Right kidney (tissue), 1 donor: ENCODE measurements around the gene C1QTNF6.
"Not testable (repeated sequence)": the region's sequence is repeated elsewhere in the genome, so short reads cannot be mapped to it uniquely, and the experiment has no call there.

ENCODE experiments used
- DNase-seq: peaks from one replicate; pipeline ENCODE4 v3.0.0-alpha.2; 2016

The C1QTNF6 gene

DNA sequence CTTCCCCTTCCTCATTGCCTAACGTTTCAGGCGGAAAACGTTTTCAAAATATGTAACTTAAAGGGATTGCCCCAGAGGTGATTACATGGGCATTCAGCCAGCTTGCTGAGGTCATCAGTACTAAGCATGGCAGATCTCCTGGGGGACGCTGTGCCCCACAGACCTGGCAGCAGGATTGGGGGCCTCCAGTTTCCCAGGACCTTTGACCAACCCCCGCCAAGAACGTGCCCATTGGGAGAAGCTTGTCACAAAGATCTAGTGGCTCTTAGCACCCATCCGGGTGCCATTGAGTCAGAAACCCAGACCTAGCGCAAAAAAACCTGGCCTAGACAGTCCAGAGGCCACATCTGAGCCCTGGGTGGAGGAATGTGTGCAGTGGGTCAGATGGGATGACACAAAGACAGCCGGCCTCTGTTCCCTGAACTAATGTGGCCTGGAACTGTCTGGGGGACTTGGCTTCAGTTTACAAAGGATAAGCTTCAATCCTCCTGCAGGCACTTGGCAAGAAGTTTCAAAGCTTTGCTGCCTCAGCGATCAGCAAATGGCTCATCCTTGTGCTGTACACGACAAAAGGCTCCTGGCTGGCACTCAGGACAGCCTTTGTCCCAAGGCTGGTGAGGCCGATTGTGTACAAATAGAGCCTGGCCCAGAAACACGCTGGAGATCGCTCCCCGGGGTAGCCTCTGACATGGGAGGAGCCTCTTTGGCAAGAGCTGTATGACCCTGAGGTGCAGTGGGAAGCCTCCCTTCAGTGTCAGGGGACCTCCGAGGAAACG, 9.5 kb downstream of the C1QTNF6 start:
- peak; percentile 36 for DNase-seq

GRCh38 chr22:37177755-37178154, 10.3 kb downstream of the C1QTNF6 start:
- DNase-seq = no peak

- DNase-seq = no peak
Measured at GRCh38 chr22:37177221-37177620, 10.8 kb downstream of the C1QTNF6 start.

GRCh38 chr22:37176464-37177061, 11.5 kb downstream of the C1QTNF6 start:
- peak; percentile 76 for DNase-seq

DNA sequence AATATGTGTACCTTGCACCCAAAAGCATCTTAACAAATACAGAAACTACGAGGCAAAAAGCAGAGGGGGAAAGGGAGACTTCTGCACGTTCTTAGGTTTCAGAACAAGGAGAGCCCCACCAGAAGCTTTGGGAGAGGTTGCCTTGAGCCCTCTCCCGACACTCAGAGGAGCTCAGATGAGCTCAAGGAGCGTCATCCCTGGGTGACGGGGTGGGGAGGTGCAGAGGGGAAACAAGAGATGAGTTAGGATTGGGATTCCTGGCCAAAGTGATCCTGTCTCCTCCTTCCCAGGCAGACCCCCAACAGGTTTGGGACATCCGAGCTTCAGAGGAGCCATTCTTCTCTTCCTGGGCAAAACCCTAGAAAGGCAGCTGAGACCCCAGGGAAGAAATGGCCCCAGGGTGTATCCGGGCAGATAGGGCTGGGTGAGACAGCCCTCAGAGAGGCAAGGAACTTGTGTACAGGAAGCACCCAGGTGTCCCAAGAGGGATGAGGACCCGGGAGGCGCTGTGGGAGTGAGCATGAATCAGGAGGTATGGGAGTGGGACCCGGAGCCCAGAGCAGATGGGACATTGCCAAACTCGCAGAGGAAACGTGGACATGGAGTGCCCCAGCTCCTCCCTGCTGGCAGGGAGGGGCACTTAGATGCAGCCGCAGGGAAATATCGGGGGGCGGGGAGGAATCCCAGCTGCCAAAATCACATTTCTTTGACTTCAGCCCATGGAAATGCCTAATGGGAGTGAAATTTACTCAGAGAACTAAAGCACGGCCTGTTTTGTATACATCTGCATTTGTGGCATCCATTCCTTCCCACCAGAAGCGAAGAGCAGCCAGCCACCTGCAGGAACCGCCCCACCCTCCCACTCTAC, 12.4 kb downstream of the C1QTNF6 start:
- DNase-seq = no peak

- DNase-seq = no peak
Measured at GRCh38 chr22:37174964-37175363, 13.1 kb downstream of the C1QTNF6 start.

DNA sequence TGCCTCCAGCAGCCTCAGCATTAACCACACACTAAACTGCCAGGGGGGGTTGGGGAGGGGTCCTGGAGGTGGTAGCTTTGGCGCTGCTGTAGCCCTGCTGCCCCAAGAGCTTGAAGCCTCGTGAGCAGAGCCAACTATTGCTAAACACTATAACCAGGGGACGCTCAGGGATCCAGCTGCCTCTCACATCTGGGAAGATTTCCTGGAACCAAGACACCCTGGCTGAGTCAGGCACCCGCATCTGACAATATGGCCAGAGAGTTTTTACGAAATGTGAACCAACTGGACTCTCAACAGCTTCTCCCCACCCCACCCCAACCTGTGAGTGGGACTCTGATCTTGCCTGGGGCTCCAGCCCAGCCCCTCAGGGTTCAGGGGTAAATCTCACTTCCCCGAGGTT, 14.3 kb downstream of the C1QTNF6 start:
- no peak for DNase-seq

GRCh38 chr22:37172266-37173245, 15.5 kb downstream of the C1QTNF6 start:
- no peak for DNase-seq

- DNase-seq = no peak
Measured at GRCh38 chr22:37171662-37172061, 16.4 kb downstream of the C1QTNF6 start.

- not testable (repeated sequence) for DNase-seq
Measured at GRCh38 chr22:37170689-37171405, 17.2 kb downstream of the C1QTNF6 start.

DNA sequence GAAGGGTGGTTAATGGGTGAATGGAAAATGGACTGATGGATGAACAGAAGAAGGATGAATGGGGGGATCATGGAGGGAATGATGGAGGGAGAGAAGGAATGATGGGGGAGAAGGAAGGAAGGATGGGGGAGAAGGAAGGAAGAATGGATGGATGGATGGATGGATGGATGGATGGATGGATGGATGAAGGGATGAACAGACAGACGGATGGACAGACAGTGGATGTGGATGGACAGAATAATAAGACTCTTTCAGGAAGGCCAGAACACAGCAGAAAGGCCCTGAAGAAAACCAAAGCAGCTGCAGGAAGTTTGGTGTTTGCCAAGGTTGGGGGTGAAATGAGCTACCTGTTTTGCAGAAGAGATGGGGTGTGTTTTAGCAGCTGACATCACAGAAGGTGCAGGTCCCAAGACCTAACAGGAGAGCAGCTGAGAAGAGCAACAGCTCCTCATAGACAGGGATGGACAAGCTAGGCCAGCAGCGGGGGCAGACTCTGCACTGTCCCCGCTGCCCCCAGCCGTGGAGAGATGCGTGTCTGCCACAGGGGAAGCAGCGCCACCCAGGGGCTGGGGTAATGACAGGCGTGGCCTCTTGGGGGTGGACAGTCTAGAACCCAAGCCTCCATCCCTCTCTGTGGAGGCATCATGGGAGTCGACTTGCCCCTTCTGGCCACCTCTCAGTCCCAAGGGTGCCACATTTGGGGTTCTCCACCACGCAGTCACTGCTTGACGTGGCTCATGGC, 17.9 kb downstream of the C1QTNF6 start:
- DNase-seq = no peak

GRCh38 chr22:37169406-37169805, 18.6 kb downstream of the C1QTNF6 start:
- no peak for DNase-seq

DNA sequence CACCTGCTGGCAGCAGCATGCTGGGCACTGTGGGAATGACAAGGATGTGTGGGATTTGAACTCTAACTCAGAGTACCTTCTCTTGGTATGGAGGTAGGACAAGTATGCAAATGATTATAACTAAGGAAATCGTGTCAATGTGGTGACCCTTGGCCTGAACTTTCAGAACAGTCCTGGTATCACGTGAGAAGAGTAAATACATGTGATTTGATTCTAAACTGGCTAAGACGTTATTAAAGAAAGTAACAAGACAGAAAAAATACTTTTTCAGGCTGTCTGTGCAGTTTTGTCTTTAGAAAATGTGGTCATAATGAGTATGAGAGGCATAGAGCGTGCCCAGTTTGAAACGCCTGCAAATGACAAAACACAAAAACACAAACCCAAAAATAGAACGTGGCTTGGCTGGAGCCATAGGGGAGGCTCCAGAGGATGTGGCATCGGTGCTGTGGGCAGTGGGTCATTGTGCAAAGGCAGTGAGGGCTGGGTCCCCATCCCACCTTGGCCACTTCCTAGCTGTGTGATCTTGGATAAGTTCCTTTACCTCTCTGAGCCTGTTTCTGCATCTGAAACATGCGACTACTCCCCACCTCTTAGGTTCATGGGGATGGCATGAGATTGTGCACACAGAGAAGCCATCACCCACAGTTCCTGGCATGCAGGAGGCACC, 19.9 kb downstream of the C1QTNF6 start:
- DNase-seq = no peak

DNA sequence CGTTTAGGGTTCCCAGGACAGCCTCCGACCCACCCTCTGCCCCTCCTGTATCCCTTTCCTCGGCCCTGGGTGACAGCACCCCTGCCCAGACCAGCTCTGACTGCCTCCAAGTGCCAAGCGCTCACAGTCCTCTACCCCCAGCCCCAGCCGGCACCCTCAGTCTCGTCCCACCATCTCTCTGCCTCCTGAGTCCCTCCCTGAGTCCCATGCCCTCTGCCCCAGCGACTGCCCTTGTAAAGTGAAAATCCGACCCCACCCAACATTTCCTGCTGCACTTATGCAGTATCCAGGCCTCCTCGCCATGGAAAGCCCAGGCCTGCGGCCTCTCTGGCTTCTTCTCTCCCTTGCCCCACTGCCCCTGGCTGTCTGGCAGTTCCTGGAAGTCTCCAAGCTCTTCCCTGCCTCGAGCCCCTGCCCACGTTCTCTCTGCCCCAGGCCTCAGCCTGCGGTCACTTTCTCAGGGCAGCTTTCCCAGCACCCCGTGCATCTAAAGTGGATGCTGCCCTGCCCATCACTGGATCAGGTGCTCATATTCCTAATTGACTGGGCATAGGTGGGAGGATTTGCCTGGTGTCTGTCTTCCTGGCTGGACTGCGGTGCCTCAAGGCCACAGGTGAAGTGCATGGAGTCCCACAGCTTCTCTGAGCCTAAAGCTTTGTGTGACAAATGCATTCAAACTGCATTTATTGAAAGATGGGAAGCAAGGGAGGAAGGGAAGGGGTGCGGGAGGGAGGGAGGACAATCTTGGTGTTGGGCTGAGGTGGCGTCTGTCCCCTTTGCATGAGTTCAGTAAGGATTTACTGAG, 20.7 kb downstream of the C1QTNF6 start:
- DNase-seq = no peak

GRCh38 chr22:37166675-37167066, 21.4 kb downstream of the C1QTNF6 start:
- peak; percentile 75 for DNase-seq

GRCh38 chr22:37165940-37166674, 21.9 kb downstream of the C1QTNF6 start:
- DNase-seq = no peak

- no peak for DNase-seq
Measured at GRCh38 chr22:37165066-37165465, 23.0 kb downstream of the C1QTNF6 start.

GRCh38 chr22:37164505-37164887, 23.6 kb downstream of the C1QTNF6 start:
- DNase-seq = no peak
